22Rv1 (cell line): ENCODE results near the gene PTCH1.

Experiments
- ZFX ChIP-seq: fragments of 450-650 bp; IDR thresholded peaks from 2 replicates; pipeline ENCODE4 v1.6.1; 2017; ENCODE audit warnings: antibody characterized with exemption, borderline replicate concordance
- TF ChIP-seq, protein P1 (sequence below): fragments of 450-650 bp; IDR thresholded peaks from 2 replicates; pipeline ENCODE4 v1.5.1; 2017; ENCODE audit warnings: mild to moderate bottlenecking

DNA sequence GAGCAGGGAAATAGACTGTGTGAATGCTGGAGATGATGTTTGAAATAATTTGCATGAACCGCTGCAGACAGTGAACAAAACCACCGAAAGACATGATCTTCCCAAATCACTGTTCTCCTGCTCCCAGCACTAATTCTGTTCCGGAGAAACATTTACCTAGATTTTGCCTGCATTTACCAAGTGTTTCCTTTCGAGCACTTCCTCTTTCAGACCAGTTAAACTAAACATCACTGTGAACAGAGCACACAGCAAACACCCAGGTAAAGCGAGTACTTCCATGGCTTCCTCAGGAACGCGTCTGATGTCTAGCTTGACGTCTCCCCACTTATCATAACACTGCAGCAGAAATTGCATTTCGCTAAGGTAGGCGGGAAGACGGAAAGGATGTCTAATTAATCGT, 45.1 kb upstream of the PTCH1 start:
- TF ChIP-seq, protein P1, sequence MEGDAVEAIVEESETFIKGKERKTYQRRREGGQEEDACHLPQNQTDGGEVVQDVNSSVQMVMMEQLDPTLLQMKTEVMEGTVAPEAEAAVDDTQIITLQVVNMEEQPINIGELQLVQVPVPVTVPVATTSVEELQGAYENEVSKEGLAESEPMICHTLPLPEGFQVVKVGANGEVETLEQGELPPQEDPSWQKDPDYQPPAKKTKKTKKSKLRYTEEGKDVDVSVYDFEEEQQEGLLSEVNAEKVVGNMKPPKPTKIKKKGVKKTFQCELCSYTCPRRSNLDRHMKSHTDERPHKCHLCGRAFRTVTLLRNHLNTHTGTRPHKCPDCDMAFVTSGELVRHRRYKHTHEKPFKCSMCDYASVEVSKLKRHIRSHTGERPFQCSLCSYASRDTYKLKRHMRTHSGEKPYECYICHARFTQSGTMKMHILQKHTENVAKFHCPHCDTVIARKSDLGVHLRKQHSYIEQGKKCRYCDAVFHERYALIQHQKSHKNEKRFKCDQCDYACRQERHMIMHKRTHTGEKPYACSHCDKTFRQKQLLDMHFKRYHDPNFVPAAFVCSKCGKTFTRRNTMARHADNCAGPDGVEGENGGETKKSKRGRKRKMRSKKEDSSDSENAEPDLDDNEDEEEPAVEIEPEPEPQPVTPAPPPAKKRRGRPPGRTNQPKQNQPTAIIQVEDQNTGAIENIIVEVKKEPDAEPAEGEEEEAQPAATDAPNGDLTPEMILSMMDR: no peak
- TF ChIP-seq ZFX: no peak
